Muscle of back (tissue), 13 donors: ENCODE data around the gene MUSTN1. TPM values are rescaled to one million over a fixed set of nuclear protein-coding genes. Genes with fewer than 3 reads are reported as not detected.

Experiments
- DNase-seq, 3 donors: peaks; one replicate each; pipeline versions ENCODE4 v3.0.0 to v3.0.0-alpha.2; 2013
- long read RNA-seq, 9 donors: transcript quantifications; one replicate each; lab custom pipeline, GENCODE V29; 2026
- polyA plus RNA-seq, 10 donors: library from polyadenylated mRNA; unstranded; fragments of 120-200 nt; gene quantifications; one replicate each; pipeline ENCODE4 v1.2.1, GENCODE V29; 2013; ENCODE audit not compliant: insufficient read length in 10 of 10

Gene MUSTN1
- 100 to 1,000 TPM in 7 of 10 donors, 10 to 100 TPM in 3; 86.2 to 170 (median 110) TPM for polyA plus RNA-seq
- long read RNA-seq, donor 1, transcript MUSTN1-201 (3 exons, 721 nt): major isoform, 171 of 172 reads
- long read RNA-seq, donor 1, partial matches to known transcripts: 0 of 172 reads
- long read RNA-seq, donor 1, other reads (novel, unspliced or antisense): 0 of 172 reads
- long read RNA-seq, donor 2, transcript MUSTN1-201 (3 exons, 721 nt): major isoform, 123 of 126 reads
- long read RNA-seq, donor 2, partial matches to known transcripts: 0 of 126 reads
- long read RNA-seq, donor 2, other reads (novel, unspliced or antisense): 0 of 126 reads
- long read RNA-seq, donor 3: 0 reads
- long read RNA-seq, donor 4, transcript MUSTN1-201 (3 exons, 721 nt): major isoform, 91 of 92 reads
- long read RNA-seq, donor 4, partial matches to known transcripts: 0 of 92 reads
- long read RNA-seq, donor 4, other reads (novel, unspliced or antisense): 0 of 92 reads
- long read RNA-seq, donor 5, transcript MUSTN1-202 (3 exons, 622 nt): minor isoform, 6 of 197 reads
- long read RNA-seq, donor 5, transcript MUSTN1-201 (3 exons, 721 nt): major isoform, 191 of 197 reads
- long read RNA-seq, donor 5, partial matches to known transcripts: 0 of 197 reads
- long read RNA-seq, donor 5, other reads (novel, unspliced or antisense): 0 of 197 reads
- long read RNA-seq, donor 6, transcript MUSTN1-201 (3 exons, 721 nt): major isoform, 110 of 110 reads
- long read RNA-seq, donor 6, partial matches to known transcripts: 0 of 110 reads
- long read RNA-seq, donor 6, other reads (novel, unspliced or antisense): 0 of 110 reads
- long read RNA-seq, donor 7, transcript MUSTN1-201 (3 exons, 721 nt): major isoform, 81 of 83 reads
- long read RNA-seq, donor 7, partial matches to known transcripts: 0 of 83 reads
- long read RNA-seq, donor 7, other reads (novel, unspliced or antisense): 0 of 83 reads
- long read RNA-seq, donor 8, transcript MUSTN1-201 (3 exons, 721 nt): major isoform, 72 of 79 reads
- long read RNA-seq, donor 8, partial matches to known transcripts: 6 of 79 reads
- long read RNA-seq, donor 8, other reads (novel, unspliced or antisense): 0 of 79 reads
- long read RNA-seq, donor 9, transcript MUSTN1-201 (3 exons, 721 nt): major isoform, 16 of 16 reads
- long read RNA-seq, donor 9, partial matches to known transcripts: 0 of 16 reads
- long read RNA-seq, donor 9, other reads (novel, unspliced or antisense): 0 of 16 reads

GRCh38 chr3:52834871-52835501, at the start of gene MUSTN1:
MUSTN1 (minus strand) TSS chr3:52835019; CDS start chr3:52834948, 71 bp downstream.
- DNase-seq: peak; percentile 54 to 83 (median 62)

GRCh38 chr3:52882377-52882776, 47.6 kb upstream of the MUSTN1 start:
- no peak for DNase-seq

- no peak for DNase-seq
Measured at GRCh38 chr3:52881871-52882270, 47.1 kb upstream of the MUSTN1 start.

- no peak for DNase-seq
Measured at GRCh38 chr3:52880474-52880873, 45.7 kb upstream of the MUSTN1 start.

- DNase-seq: no peak
Measured at GRCh38 chr3:52880047-52880446, 45.2 kb upstream of the MUSTN1 start.

- no peak for DNase-seq
Measured at GRCh38 chr3:52879581-52879980, 44.8 kb upstream of the MUSTN1 start.

- DNase-seq: no peak
Measured at GRCh38 chr3:52879090-52879489, 44.3 kb upstream of the MUSTN1 start.

- no peak for DNase-seq
Measured at GRCh38 chr3:52877085-52877484, 42.3 kb upstream of the MUSTN1 start.

- no peak for DNase-seq
Measured at GRCh38 chr3:52874864-52875587, 40.2 kb upstream of the MUSTN1 start.

GRCh38 chr3:52874160-52874701, 39.4 kb upstream of the MUSTN1 start:
- DNase-seq: no peak

- no peak for DNase-seq
Measured at GRCh38 chr3:52873433-52874159, 38.8 kb upstream of the MUSTN1 start.

- no peak for DNase-seq
Measured at GRCh38 chr3:52872245-52872644, 37.4 kb upstream of the MUSTN1 start.

- no peak for DNase-seq
Measured at GRCh38 chr3:52871761-52872160, 36.9 kb upstream of the MUSTN1 start.

- no peak for DNase-seq
Measured at GRCh38 chr3:52870471-52870870, 35.7 kb upstream of the MUSTN1 start.

GRCh38 chr3:52866427-52866826, 31.6 kb upstream of the MUSTN1 start:
- DNase-seq: no peak

GRCh38 chr3:52865994-52866393, 31.2 kb upstream of the MUSTN1 start:
- DNase-seq: no peak

GRCh38 chr3:52860424-52860768, 25.6 kb upstream of the MUSTN1 start:
- no peak for DNase-seq

GRCh38 chr3:52859686-52860423, 25.0 kb upstream of the MUSTN1 start:
- no peak for DNase-seq

GRCh38 chr3:52857864-52858263, 23.0 kb upstream of the MUSTN1 start:
- DNase-seq: no peak
